ENCODE data around the gene TLR5. TPM values are rescaled to one million over a fixed set of nuclear protein-coding genes. Genes with fewer than 3 reads are reported as not detected.

Gene TLR5
- polyA plus RNA-seq, 4 donors, result 1.8 TPM; not detected in 2

- H3K27ac ChIP-seq (ENCODE audit: low read depth in 1 of 3, low read length in 2 of 3), result no peak overlapping the region
- H3K4me1 ChIP-seq (ENCODE audit: control insufficient read depth in 3 of 3, insufficient read depth in 2 of 3, low read depth in 1 of 3, low read length in 2 of 3), result peaks cover 0 to 16% (median 0%) of the 10 kb centered on the region in 3 donors
- no peaks in the 10 kb centered on the region for H3K27me3 ChIP-seq (ENCODE audit: control insufficient read depth in 3 of 3, insufficient read depth in 3 of 3, low read length in 3 of 3)
- no peaks in the 10 kb centered on the region for H3K36me3 ChIP-seq (ENCODE audit: control insufficient read depth in 3 of 3, insufficient read depth in 2 of 3, low read depth in 1 of 3, low read length in 3 of 3)
- FAIRE-seq, result no peak
- H3K9me3 ChIP-seq (ENCODE audit: control insufficient read depth in 2 of 2, insufficient read depth in 1 of 2, low read depth in 1 of 2, low read length in 1 of 2), result no peaks in the 10 kb centered on the region
- WGBS, 3 donors, result 93 to 95% (median 94%) methylated on average over 22 to 29 of the region's 29 CpGs
- no peak for DNase-seq
- H3K4me3 ChIP-seq (ENCODE audit: low read depth in 1 of 3, low read length in 3 of 3), result no peak overlapping the region
Observed at GRCh38 chr1:223116950-223117349, 26.1 kb downstream of the TLR5 start.

- no peak overlapping the region for H3K27ac ChIP-seq (ENCODE audit: low read depth in 1 of 3, low read length in 2 of 3)
- H3K4me1 ChIP-seq (ENCODE audit: control insufficient read depth in 3 of 3, insufficient read depth in 2 of 3, low read depth in 1 of 3, low read length in 2 of 3), result peaks cover 2 to 35% (median 4%) of the 10 kb centered on the region in 3 donors
- H3K4me3 ChIP-seq (ENCODE audit: low read depth in 1 of 3, low read length in 3 of 3), result no peak overlapping the region
- DNase-seq (no peak), FAIRE-seq (no peak)
- H3K27me3 ChIP-seq (ENCODE audit: control insufficient read depth in 3 of 3, insufficient read depth in 3 of 3, low read length in 3 of 3), result no peaks in the 10 kb centered on the region
- no peaks in the 10 kb centered on the region for H3K36me3 ChIP-seq (ENCODE audit: control insufficient read depth in 3 of 3, insufficient read depth in 2 of 3, low read depth in 1 of 3, low read length in 3 of 3)
- WGBS, 3 donors, result 74 to 85% (median 77%) methylated on average over 2 of the region's 2 CpGs
- H3K9me3 ChIP-seq (ENCODE audit: control insufficient read depth in 2 of 2, insufficient read depth in 1 of 2, low read depth in 1 of 2, low read length in 1 of 2), result no peaks in the 10 kb centered on the region
Observed at GRCh38 chr1:223114871-223115270, 28.2 kb downstream of the TLR5 start.

GRCh38 chr1:223110952-223111351 is 32.1 kb downstream of the TLR5 start:
- H3K4me1 ChIP-seq (ENCODE audit: control insufficient read depth in 3 of 3, insufficient read depth in 2 of 3, low read depth in 1 of 3, low read length in 2 of 3), result peaks cover 3 to 38% (median 11%) of the 10 kb centered on the region in 3 donors
- H3K36me3 ChIP-seq (ENCODE audit: control insufficient read depth in 3 of 3, insufficient read depth in 2 of 3, low read depth in 1 of 3, low read length in 3 of 3), result no peaks in the 10 kb centered on the region
- no peak overlapping the region for H3K4me3 ChIP-seq (ENCODE audit: low read depth in 1 of 3, low read length in 3 of 3)
- DNase-seq (peak in 1 of 2 donors; percentile 38), FAIRE-seq (no peak)
- peak overlapping the region in 1 of 3 donors; percentile 87 for H3K27ac ChIP-seq (ENCODE audit: low read depth in 1 of 3, low read length in 2 of 3)
- H3K27me3 ChIP-seq (ENCODE audit: control insufficient read depth in 3 of 3, insufficient read depth in 3 of 3, low read length in 3 of 3), result no peaks in the 10 kb centered on the region
- H3K9me3 ChIP-seq (ENCODE audit: control insufficient read depth in 2 of 2, insufficient read depth in 1 of 2, low read depth in 1 of 2, low read length in 1 of 2), result no peaks in the 10 kb centered on the region
- 65 to 82% (median 77%) methylated on average over 3 of the region's 3 CpGs for WGBS, 3 donors

- no peaks in the 10 kb centered on the region for H3K27me3 ChIP-seq (ENCODE audit: control insufficient read depth in 3 of 3, insufficient read depth in 3 of 3, low read length in 3 of 3)
- no peaks in the 10 kb centered on the region for H3K36me3 ChIP-seq (ENCODE audit: control insufficient read depth in 3 of 3, insufficient read depth in 2 of 3, low read depth in 1 of 3, low read length in 3 of 3)
- peaks cover 3 to 38% (median 11%) of the 10 kb centered on the region in 3 donors for H3K4me1 ChIP-seq (ENCODE audit: control insufficient read depth in 3 of 3, insufficient read depth in 2 of 3, low read depth in 1 of 3, low read length in 2 of 3)
- no peak for FAIRE-seq
- H3K27ac ChIP-seq (ENCODE audit: low read depth in 1 of 3, low read length in 2 of 3), result peak overlapping the region; percentile 51 to 87 (median 79)
- H3K4me3 ChIP-seq (ENCODE audit: low read depth in 1 of 3, low read length in 3 of 3), result no peak overlapping the region
- H3K9me3 ChIP-seq (ENCODE audit: control insufficient read depth in 2 of 2, insufficient read depth in 1 of 2, low read depth in 1 of 2, low read length in 1 of 2), result no peaks in the 10 kb centered on the region
- WGBS, 3 donors, result 14 to 57% (median 24%) methylated on average over 3 of the region's 3 CpGs
- DNase-seq, result peak; percentile 92 to 97
Observed at GRCh38 chr1:223109581-223110026, 33.4 kb downstream of the TLR5 start.

- Histone ChIP-seq H3K9me3 (ENCODE audit: control insufficient read depth in 2 of 2, insufficient read depth in 1 of 2, low read depth in 1 of 2, low read length in 1 of 2) (no peaks in the 10 kb centered on the region), H3K27ac (ENCODE audit: low read depth in 1 of 3, low read length in 2 of 3) (no peak overlapping the region), H3K27me3 (ENCODE audit: control insufficient read depth in 3 of 3, insufficient read depth in 3 of 3, low read length in 3 of 3) (no peaks in the 10 kb centered on the region), H3K36me3 (ENCODE audit: control insufficient read depth in 3 of 3, insufficient read depth in 2 of 3, low read depth in 1 of 3, low read length in 3 of 3) (no peaks in the 10 kb centered on the region), H3K4me3 (ENCODE audit: low read depth in 1 of 3, low read length in 3 of 3) (no peak overlapping the region), H3K4me1 (ENCODE audit: control insufficient read depth in 3 of 3, insufficient read depth in 2 of 3, low read depth in 1 of 3, low read length in 2 of 3) (peaks cover 3 to 41% (median 11%) of the 10 kb centered on the region in 3 donors)
- 68 to 84% (median 78%) methylated on average over 3 of the region's 3 CpGs for WGBS, 3 donors
- FAIRE-seq (no peak), DNase-seq (no peak)
Observed at GRCh38 chr1:223106856-223107255, 36.2 kb downstream of the TLR5 start.

GRCh38 chr1:223105568-223105967 is 37.5 kb downstream of the TLR5 start:
- H3K27me3 ChIP-seq (ENCODE audit: control insufficient read depth in 3 of 3, insufficient read depth in 3 of 3, low read length in 3 of 3), result no peaks in the 10 kb centered on the region
- H3K4me3 ChIP-seq (ENCODE audit: low read depth in 1 of 3, low read length in 3 of 3), result no peak overlapping the region
- DNase-seq (no peak), FAIRE-seq (no peak)
- 94 to 97% (median 96%) methylated on average over 7 of the region's 7 CpGs for WGBS, 3 donors
- no peak overlapping the region for H3K27ac ChIP-seq (ENCODE audit: low read depth in 1 of 3, low read length in 2 of 3)
- H3K9me3 ChIP-seq (ENCODE audit: control insufficient read depth in 2 of 2, insufficient read depth in 1 of 2, low read depth in 1 of 2, low read length in 1 of 2), result peaks cover 0 to 3% of the 10 kb centered on the region in 2 donors
- no peaks in the 10 kb centered on the region for H3K36me3 ChIP-seq (ENCODE audit: control insufficient read depth in 3 of 3, insufficient read depth in 2 of 3, low read depth in 1 of 3, low read length in 3 of 3)
- H3K4me1 ChIP-seq (ENCODE audit: control insufficient read depth in 3 of 3, insufficient read depth in 2 of 3, low read depth in 1 of 3, low read length in 2 of 3), result peaks cover 3 to 31% (median 9%) of the 10 kb centered on the region in 3 donors

GRCh38 chr1:223102797-223103533 is 40.1 kb downstream of the TLR5 start:
- peak overlapping the region in 1 of 3 donors; percentile 63 for H3K27ac ChIP-seq (ENCODE audit: low read depth in 1 of 3, low read length in 2 of 3)
- H3K36me3 ChIP-seq (ENCODE audit: control insufficient read depth in 3 of 3, insufficient read depth in 2 of 3, low read depth in 1 of 3, low read length in 3 of 3), result no peaks in the 10 kb centered on the region
- peaks cover 0 to 10% (median 1%) of the 10 kb centered on the region in 3 donors for H3K4me1 ChIP-seq (ENCODE audit: control insufficient read depth in 3 of 3, insufficient read depth in 2 of 3, low read depth in 1 of 3, low read length in 2 of 3)
- no peak overlapping the region for H3K4me3 ChIP-seq (ENCODE audit: low read depth in 1 of 3, low read length in 3 of 3)
- peaks cover 0 to 16% of the 10 kb centered on the region in 2 donors for H3K9me3 ChIP-seq (ENCODE audit: control insufficient read depth in 2 of 2, insufficient read depth in 1 of 2, low read depth in 1 of 2, low read length in 1 of 2)
- 39 to 55% (median 48%) methylated on average over 10 of the region's 10 CpGs for WGBS, 3 donors
- DNase-seq, result peak; percentile 72 to 80
- H3K27me3 ChIP-seq (ENCODE audit: control insufficient read depth in 3 of 3, insufficient read depth in 3 of 3, low read length in 3 of 3), result no peaks in the 10 kb centered on the region
- no peak for FAIRE-seq

- no peak for FAIRE-seq
- 12 to 42% (median 29%) methylated on average over 1 of the region's 1 CpG for WGBS, 3 donors
- H3K27ac ChIP-seq (ENCODE audit: low read depth in 1 of 3, low read length in 2 of 3), result no peak overlapping the region
Observed at GRCh38 chr1:223097713-223098112, 45.3 kb downstream of the TLR5 start.

More at GRCh38 chr1:223097713-223098112, 45.3 kb downstream of the TLR5 start:
- H3K4me1 ChIP-seq (ENCODE audit: control insufficient read depth in 3 of 3, insufficient read depth in 2 of 3, low read depth in 1 of 3, low read length in 2 of 3), result peaks cover 0 to 12% (median 1%) of the 10 kb centered on the region in 3 donors
- no peaks in the 10 kb centered on the region for H3K27me3 ChIP-seq (ENCODE audit: control insufficient read depth in 3 of 3, insufficient read depth in 3 of 3, low read length in 3 of 3)
- no peaks in the 10 kb centered on the region for H3K36me3 ChIP-seq (ENCODE audit: control insufficient read depth in 3 of 3, insufficient read depth in 2 of 3, low read depth in 1 of 3, low read length in 3 of 3)
- peak; percentile 45 to 66 for DNase-seq
- H3K9me3 ChIP-seq (ENCODE audit: control insufficient read depth in 2 of 2, insufficient read depth in 1 of 2, low read depth in 1 of 2, low read length in 1 of 2), result peaks cover 0 to 16% of the 10 kb centered on the region in 2 donors
- no peak overlapping the region for H3K4me3 ChIP-seq (ENCODE audit: low read depth in 1 of 3, low read length in 3 of 3)

Measured in small intestine (tissue), 7 donors.